Thyroid gland (tissue), 4 donors: Measurements from ENCODE around the gene TNFRSF17.

ENCODE experiments used
- CTCF ChIP-seq, 6 experiments: fragments of 200-600 bp in 3 of 6; fragments of 450-650 bp in 3 of 6; sonication (generic) in 3 of 6; IDR thresholded peaks; one replicate each; pipeline ENCODE4 v1.5.1; 2016 to 2019; ENCODE audit warnings: antibody characterized with exemption in 6 of 6, mild to moderate bottlenecking in 2 of 6, inconsistent platforms in 1 of 6, moderate library complexity in 1 of 6
- POLR2A ChIP-seq, 2 donors: fragments of 450-650 bp; IDR thresholded peaks; one replicate each; pipeline ENCODE4 v1.6.1; 2017; ENCODE audit warnings: antibody characterized with exemption in 2 of 2, mild to moderate bottlenecking in 2 of 2, moderate library complexity in 1 of 2

- TF ChIP-seq CTCF (IDR thresholded peaks at IDR 0.05) (no peak), POLR2A (IDR thresholded peaks at IDR 0.05) (no peak)
These were observed 14.1 kb downstream of the TNFRSF17 start for GRCh38 chr16:11979013-11979672.
